Liver (tissue), 3 donors: ENCODE results near the gene OTUD7B.

Experiments
- ATF3 ChIP-seq: IDR thresholded peaks from 2 replicates; pipeline ENCODE4 v1.6.1; 2016; ENCODE audit warnings: antibody characterized with exemption
- CTCF ChIP-seq: fragments of 150-350 bp; IDR thresholded peaks from 2 replicates; pipeline ENCODE4 v1.5.1; 2017; ENCODE audit warnings: improper control_type of control experiment, low read depth, low read length; ENCODE audit not compliant: missing input control
- EGR1 ChIP-seq, 2 donors: IDR thresholded peaks; 2 replicates each; pipeline ENCODE4 v1.6.1; 2016 to 2018; ENCODE audit warnings: antibody characterized with exemption in 2 of 2, low read depth in 2 of 2
- FOXA1 ChIP-seq: IDR thresholded peaks from 2 replicates; pipeline ENCODE4 v1.6.1; 2016; ENCODE audit warnings: antibody characterized with exemption
- GABPA ChIP-seq, 2 donors: IDR thresholded peaks in 1 of 2; conservative IDR thresholded peaks in 1 of 2; 2 replicates each; pipeline ENCODE4 v1.6.1; 2016; ENCODE audit warnings: antibody characterized with exemption in 2 of 2, mild to moderate bottlenecking in 1 of 2, moderate library complexity in 1 of 2
- HNF4A ChIP-seq, 2 donors: conservative IDR thresholded peaks; 2 replicates each; pipeline ENCODE4 v1.6.1; 2016; ENCODE audit warnings: antibody characterized with exemption in 2 of 2, mild to moderate bottlenecking in 2 of 2
- JUND ChIP-seq, 2 donors: IDR thresholded peaks; 2 replicates each; pipeline ENCODE4 v1.6.1; 2016; ENCODE audit warnings: antibody characterized with exemption in 2 of 2
- RAD21 ChIP-seq, 2 donors: IDR thresholded peaks; 2 replicates each; pipeline ENCODE4 v1.6.1; 2016; ENCODE audit warnings: antibody characterized with exemption in 2 of 2, mild to moderate bottlenecking in 2 of 2
- REST ChIP-seq: IDR thresholded peaks from 2 replicates; pipeline ENCODE4 v1.6.1; 2016; ENCODE audit warnings: antibody characterized with exemption, mild to moderate bottlenecking
- SP1 ChIP-seq: IDR thresholded peaks from 2 replicates; pipeline ENCODE4 v1.6.1; 2018; ENCODE audit warnings: antibody characterized with exemption, mild to moderate bottlenecking
- TAF1 ChIP-seq: conservative IDR thresholded peaks from 2 replicates; pipeline ENCODE4 v1.6.1; 2016; ENCODE audit warnings: antibody characterized with exemption, mild to moderate bottlenecking
- YY1 ChIP-seq: IDR thresholded peaks from 2 replicates; pipeline ENCODE4 v1.6.1; 2016; ENCODE audit warnings: antibody characterized with exemption, mild to moderate bottlenecking
- donor health status: healthy.
- donor health status: healthy.

GRCh38 chr1:149931212-149931790, 79.2 kb downstream of the OTUD7B start:
- TF ChIP-seq GABPA (IDR thresholded peaks at IDR 0.05 in 1 of 2, conservative IDR thresholded peaks at IDR 0.05 in 1 of 2) = no peak
- TF ChIP-seq CTCF = no peak
- TF ChIP-seq EGR1 (IDR thresholded peaks at IDR 0.05; ENCODE audit: low read depth in 2 of 2) = no peak
- no peak for TF ChIP-seq ATF3
- no peak for TF ChIP-seq SP1
- no peak for TF ChIP-seq JUND (IDR thresholded peaks at IDR 0.05)
- TF ChIP-seq REST = no peak
- TF ChIP-seq RAD21 (IDR thresholded peaks at IDR 0.05) = no peak
- no peak for TF ChIP-seq HNF4A (conservative IDR thresholded peaks at IDR 0.05)
- no peak for TF ChIP-seq TAF1
- TF ChIP-seq YY1 = no peak
- no peak for TF ChIP-seq FOXA1
